AG08395 (cell line): ENCODE results near the gene CAMK2A.

Experiments
- DNase-seq: peaks from one replicate; pipeline ENCODE4 v3.0.0; 2012; ENCODE audit warnings: mixed read lengths, low spot score

CAMK2A gene

GRCh38 chr5:150289551-150290390 lies at the start of gene CAMK2A:
Gene CAMK2A, minus strand, starts transcription at chr5:150289773. Its CDS starts 148 bp downstream, at chr5:150289625.
- no peak for DNase-seq

- DNase-seq, result no peak
These were observed 49.6 kb upstream of the CAMK2A start for GRCh38 chr5:150339165-150339564.

GRCh38 chr5:150338546-150338945 lies 49.0 kb upstream of the CAMK2A start:
- no peak for DNase-seq

- no peak for DNase-seq
These were observed 46.2 kb upstream of the CAMK2A start for GRCh38 chr5:150335778-150336177.

- no peak for DNase-seq
These were observed 43.8 kb upstream of the CAMK2A start for GRCh38 chr5:150333400-150333799.

DNA sequence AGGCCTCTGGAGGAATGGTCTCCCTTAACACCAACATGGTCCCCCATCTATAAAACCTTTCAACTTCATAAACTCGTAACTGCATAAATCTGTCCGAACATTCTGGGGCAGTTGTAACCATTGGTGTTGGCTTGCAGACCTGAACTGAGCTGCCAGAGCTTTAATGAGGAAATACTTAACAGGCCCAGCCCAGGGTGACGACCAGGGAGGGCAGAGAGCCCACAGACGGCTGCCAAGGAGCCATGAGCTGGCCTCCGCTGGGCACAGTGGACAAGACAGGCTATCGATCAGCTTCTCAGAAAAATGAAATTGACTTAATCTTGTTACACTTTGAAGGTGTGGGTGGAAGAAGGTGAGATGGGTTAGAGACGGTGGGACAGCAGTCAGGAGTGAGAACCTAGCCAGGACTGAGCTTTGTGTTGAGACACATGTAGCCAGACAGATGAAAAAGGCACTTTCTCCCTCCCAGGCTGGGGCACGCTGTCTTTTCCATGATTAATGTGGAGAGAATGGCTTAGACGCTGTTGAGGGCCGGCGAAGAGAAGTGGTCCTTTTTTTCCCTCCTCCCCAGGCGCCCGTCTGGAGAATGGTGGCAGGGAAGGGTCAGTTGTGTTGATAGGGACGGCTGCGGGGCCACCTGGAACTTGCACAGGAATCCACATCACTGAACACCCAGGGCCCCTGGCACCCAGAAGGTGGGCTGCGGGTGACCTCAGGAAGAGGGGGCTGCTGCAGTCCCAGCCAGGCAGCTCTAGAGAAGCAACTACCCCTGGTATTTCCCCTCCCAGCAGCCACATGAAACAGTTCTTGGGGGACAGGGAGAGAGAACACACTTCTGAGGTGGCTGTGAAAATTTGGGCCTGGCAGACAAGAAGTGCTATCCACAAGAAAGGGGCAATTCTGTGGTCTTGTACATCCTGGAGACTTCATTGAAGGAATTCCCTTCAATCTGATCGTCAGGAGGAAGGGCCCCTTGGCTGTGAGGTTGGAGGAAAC lies 40.6 kb upstream of the CAMK2A start:
- no peak for DNase-seq

DNA sequence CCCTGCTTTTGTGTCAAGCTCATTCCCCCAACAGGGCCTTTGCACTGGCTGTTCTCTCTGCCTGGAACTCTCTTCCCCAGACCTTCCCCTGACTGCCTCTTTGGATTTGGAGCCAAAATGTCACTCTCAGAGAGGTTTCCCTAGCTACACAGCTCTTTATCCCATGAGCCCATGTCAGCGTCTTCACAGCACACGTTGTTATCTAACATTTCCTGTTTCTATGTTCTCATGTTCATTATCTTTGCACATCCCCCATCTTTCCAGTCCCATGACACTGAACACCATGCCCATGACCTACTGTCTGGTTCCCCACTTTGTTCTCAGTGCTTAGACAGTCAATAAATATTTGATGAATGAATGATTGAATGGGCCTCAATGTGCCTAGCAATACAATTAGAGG lies 39.5 kb upstream of the CAMK2A start:
- no peak for DNase-seq

DNA sequence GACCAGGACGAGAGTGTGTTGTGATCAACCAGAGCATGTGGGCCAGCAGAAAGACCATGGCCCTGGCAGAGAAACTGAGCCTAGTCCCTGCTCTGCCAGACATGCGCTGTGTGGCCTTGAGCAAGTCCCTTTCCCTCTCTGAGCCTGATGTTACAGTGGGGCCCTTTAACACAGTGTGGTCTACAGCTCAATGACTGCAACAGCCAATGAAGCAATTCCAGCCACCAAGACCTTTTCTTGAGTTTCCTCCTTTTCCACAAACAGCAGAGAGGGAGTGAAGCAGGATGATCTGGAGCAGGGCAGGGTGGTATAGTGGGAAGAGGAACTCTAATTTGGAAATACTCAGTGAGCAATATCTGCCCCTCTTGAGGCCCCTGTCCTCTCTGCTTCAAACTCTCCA lies 38.9 kb upstream of the CAMK2A start:
- no peak for DNase-seq

- no peak for DNase-seq
These were observed 37.6 kb upstream of the CAMK2A start for GRCh38 chr5:150327139-150327538.

DNA sequence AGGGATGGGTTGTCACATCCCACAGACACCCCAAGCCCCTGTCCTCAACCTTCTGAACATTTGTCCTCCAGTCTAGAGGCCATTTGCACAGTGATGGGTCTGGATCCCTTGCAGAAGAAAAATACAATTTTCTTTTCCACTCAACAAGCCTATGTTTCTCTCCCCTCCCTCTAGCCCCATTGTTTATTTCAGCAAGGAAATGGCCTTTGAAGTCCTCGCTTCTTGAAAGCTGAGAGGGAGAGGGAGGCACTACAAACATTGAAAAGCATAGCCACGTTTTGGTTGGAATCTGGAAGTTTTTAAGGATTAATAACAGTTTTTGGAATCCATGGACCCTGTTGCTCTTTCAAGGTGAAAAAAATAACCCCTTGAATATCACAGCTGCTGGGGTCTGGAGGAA lies 37.1 kb upstream of the CAMK2A start:
- no peak for DNase-seq

GRCh38 chr5:150325426-150325825 lies 35.9 kb upstream of the CAMK2A start:
- no peak for DNase-seq

DNA sequence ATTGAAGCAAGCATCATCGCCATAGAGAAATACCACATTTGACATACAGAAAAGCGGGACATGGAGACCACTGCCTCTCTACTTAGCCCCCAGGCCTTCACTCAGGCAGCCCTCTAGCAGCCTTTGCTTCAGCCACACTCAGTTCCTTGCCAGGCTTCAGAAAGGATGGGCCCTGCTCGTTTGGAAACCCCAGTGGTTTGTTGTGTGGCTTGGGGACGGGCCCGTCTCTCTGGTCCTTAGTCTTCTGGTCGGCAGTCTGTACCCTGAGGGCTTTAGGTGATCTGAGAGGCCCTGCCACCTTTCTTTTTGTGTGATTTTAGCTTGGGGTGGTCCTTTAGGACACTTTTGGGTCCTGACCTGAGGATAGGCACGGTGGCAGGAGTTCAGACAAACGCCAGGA lies 34.2 kb upstream of the CAMK2A start:
- no peak for DNase-seq

GRCh38 chr5:150323092-150323491 lies 33.5 kb upstream of the CAMK2A start:
- no peak for DNase-seq

DNA sequence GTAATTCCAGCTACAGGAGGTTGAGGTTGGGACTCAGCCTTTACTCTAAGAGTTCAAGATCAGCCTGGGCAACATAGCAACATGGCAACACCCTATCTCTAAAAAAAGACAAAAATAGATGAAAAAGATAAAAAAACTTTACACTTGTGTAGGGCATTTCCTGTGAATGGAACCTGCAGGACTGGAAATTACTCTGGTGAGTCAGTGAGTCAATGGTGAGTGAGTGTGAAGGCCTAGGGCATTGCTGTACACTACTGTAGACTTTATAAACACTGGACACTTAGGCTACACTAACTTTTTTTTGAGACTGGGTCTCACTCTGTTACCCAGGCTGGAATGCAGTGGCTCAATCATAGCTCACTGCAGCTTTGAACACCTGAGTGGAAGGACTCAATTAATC lies 32.6 kb upstream of the CAMK2A start:
- no peak for DNase-seq

DNA sequence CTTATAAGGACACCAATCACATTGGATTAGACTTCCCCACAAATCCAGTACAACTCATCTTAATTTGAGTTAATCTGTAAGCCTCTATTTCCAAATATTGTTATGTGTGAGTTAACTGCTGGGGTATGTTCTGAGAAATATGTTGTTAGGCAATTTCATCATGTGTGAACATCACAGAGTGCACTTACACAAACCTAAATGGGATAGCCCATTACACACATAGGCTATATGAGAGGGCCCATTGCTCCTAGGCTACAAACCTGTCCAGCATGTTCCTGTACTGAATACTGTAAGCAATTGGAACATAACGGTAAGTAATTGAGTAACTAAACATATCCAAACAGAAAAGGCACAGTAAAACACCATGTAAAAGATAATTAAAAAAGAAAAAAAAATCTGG lies 32.2 kb upstream of the CAMK2A start:
- DNase-seq, result no peak

GRCh38 chr5:150321211-150321610 lies 31.6 kb upstream of the CAMK2A start:
- DNase-seq, result no peak

DNA sequence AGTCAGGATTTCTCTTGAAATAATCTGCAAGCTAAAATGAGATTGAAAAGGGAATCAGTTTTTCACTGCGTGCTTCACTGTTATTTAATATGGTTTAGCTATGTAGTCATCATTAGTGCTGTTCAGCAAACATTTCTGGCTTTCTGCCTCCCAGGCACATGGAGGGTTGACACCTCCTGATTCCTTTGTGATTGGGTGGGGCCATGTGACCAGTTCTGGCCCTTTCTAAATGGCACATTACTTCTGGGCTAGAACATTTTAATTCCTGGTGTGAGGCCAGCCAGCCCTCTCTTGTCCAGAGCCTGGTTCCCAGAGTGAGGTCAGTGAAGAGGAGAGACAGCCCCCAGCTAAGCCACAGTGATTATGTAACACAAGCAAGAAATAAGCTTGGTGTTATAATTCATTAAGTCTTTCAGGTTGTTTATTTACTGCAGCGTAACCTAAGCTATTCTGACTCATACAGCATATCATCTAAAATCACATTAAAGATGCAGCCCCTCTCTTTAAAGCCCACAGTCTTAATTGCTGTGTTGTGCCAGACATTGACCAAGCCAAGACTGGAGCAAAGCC lies 30.6 kb upstream of the CAMK2A start:
- DNase-seq, result peak; percentile 89

GRCh38 chr5:150319484-150319790 lies 29.9 kb upstream of the CAMK2A start:
- no peak for DNase-seq

GRCh38 chr5:150318613-150319483 lies 29.3 kb upstream of the CAMK2A start:
- DNase-seq, result no peak

DNA sequence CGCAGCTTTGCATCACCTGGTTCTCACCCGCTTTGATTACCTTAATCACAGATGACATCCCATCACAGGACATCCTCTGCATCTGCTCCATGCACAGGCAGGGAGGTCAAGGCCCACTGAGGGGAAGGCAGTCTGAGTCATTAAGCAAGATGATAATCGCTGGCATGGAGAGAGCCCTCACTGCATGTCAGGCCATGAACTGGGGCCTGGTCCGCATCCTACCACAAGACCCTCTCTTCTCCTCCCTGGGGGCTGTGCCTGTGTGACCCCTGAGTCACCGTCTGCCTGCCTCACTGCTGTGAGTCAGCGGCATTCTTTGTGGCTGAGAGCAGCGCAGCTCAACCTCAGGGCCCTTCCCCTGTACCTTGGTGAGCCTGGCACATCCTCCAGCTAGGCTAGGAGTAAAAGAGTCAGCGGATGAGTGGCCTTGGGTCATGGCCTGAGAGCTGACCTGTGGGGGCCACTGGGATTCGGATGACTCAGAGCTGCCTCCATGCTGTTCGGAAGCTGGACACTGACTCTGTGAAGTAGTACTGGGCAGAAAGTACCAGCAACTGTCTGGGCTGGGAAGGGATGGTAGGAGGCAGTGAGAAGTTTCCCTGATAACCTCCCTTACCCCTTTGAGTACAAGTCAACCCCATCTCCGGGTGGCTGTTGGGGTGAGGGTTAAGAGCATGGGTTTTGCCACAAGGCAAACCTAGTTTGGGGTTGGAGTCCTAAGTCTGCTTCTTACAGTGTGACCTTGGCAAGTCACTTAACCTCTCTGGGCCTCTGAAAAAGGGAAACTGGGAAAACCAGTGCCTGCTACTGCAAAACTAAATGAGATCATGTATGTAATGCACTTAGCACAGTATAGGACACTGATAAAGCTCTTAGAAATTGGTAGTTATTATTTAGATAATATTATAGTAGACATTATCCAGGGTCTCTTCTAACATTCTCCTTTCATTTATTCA lies 27.8 kb upstream of the CAMK2A start:
- DNase-seq, result peak; percentile 94

DNA sequence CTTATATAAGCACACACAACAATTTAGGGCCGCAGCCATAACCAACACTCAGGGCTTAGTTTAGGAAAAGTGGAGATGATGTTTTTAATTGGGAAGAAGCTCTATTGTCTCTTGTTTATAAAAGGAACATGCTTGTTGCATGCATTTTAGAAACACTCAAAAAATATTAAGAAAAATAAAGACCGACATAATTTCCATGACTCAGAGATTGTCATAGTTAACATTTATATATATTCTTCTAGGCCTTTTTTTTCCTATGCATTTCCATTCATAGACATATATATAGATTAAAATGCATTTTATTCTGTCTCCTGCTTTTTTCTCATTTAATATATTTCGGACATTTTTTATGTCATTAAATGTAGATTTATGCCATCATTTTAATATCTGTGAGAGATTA lies 26.7 kb upstream of the CAMK2A start:
- DNase-seq, result no peak
